Trophoblast cell (in vitro differentiated cells and primary cell): Measurements from ENCODE around the gene BOK.

Source experiments
- DNase-seq, 2 donors: peaks; one replicate each; pipeline ENCODE4 v3.0.0-alpha.2; 2016
- H2AFZ ChIP-seq: 2 replicates; pipeline ENCODE4 v1.6.1; 2013; ENCODE audit warnings: low read length, moderate library complexity, mild to moderate bottlenecking; ENCODE audit not compliant: insufficient read depth, poor library complexity
- H2AK5ac ChIP-seq: 2 replicates; pipeline ENCODE4 v1.6.1; 2013; ENCODE audit warnings: mild to moderate bottlenecking, low read length
- H2BK120ac ChIP-seq: 2 replicates; pipeline ENCODE4 v1.6.1; 2013; ENCODE audit warnings: low read length, mild to moderate bottlenecking, moderate library complexity; ENCODE audit not compliant: insufficient read depth, poor library complexity
- H2BK12ac ChIP-seq: 2 replicates; pipeline ENCODE4 v1.6.1; 2013; ENCODE audit warnings: mild to moderate bottlenecking, low read length, moderate library complexity
- H2BK5ac ChIP-seq: 2 replicates; pipeline ENCODE4 v1.6.1; 2013; ENCODE audit warnings: low read length, low read depth, moderate library complexity, mild to moderate bottlenecking; ENCODE audit not compliant: poor library complexity
- H3K14ac ChIP-seq: 2 replicates; pipeline ENCODE4 v1.6.1; 2013; ENCODE audit warnings: mild to moderate bottlenecking, low read length
- H3K18ac ChIP-seq: 2 replicates; pipeline ENCODE4 v1.6.1; 2013; ENCODE audit warnings: mild to moderate bottlenecking, low read length
- H3K23ac ChIP-seq: 2 replicates; pipeline ENCODE4 v1.6.1; 2013; ENCODE audit warnings: low read length
- H3K27ac ChIP-seq: 2 replicates; pipeline ENCODE4 v1.5.1; 2013; ENCODE audit warnings: low read depth, mild to moderate bottlenecking, inconsistent platforms, low read length, moderate library complexity
- H3K27me3 ChIP-seq: 2 replicates; pipeline ENCODE4 v1.6.1; 2013; ENCODE audit warnings: inconsistent platforms, mild to moderate bottlenecking, low read length, moderate library complexity; ENCODE audit not compliant: insufficient read depth
- H3K36me3 ChIP-seq, 2 experiments: 1 replicate in 1 of 2; 2 replicates in 1 of 2; pipeline ENCODE4 v1.6.1; 2013; ENCODE audit warnings: low read length in 2 of 2, mild to moderate bottlenecking in 2 of 2, moderate library complexity in 1 of 2; ENCODE audit not compliant: insufficient read depth in 2 of 2, control insufficient read depth in 1 of 2
- H3K4ac ChIP-seq: 2 replicates; pipeline ENCODE4 v1.6.1; 2013; ENCODE audit warnings: low read depth, mild to moderate bottlenecking, low read length, moderate library complexity
- H3K4me1 ChIP-seq, 2 experiments: 1 replicate in 1 of 2; 2 replicates in 1 of 2; pipeline ENCODE4 v1.6.1; 2013; ENCODE audit warnings: low read length in 2 of 2, mild to moderate bottlenecking in 2 of 2, moderate library complexity in 1 of 2; ENCODE audit not compliant: insufficient read depth in 2 of 2, control insufficient read depth in 1 of 2
- H3K4me2 ChIP-seq: 2 replicates; pipeline ENCODE4 v1.6.1; 2013; ENCODE audit warnings: inconsistent platforms, mild to moderate bottlenecking, low read length, moderate library complexity
- H3K4me3 ChIP-seq: 2 replicates; pipeline ENCODE4 v1.5.1; 2013; ENCODE audit warnings: mild to moderate bottlenecking, low read depth, low read length, inconsistent platforms
- H3K79me1 ChIP-seq: one replicate; pipeline ENCODE4 v1.6.1; 2013; ENCODE audit warnings: low read length
- H3K79me2 ChIP-seq: 2 replicates; pipeline ENCODE4 v1.6.1; 2013; ENCODE audit warnings: low read length, mild to moderate bottlenecking; ENCODE audit not compliant: control insufficient read depth, insufficient read depth, poor library complexity
- H3K9ac ChIP-seq: 2 replicates; pipeline ENCODE4 v1.6.1; 2013; ENCODE audit warnings: mild to moderate bottlenecking, low read length
- H3K9me3 ChIP-seq: 2 replicates; pipeline ENCODE4 v1.6.1; 2013; ENCODE audit warnings: low read depth, mild to moderate bottlenecking, control low read depth, inconsistent platforms, low read length; ENCODE audit not compliant: insufficient read depth
- H4K12ac ChIP-seq: 2 replicates; pipeline ENCODE4 v1.6.1; 2013; ENCODE audit warnings: low read depth, mild to moderate bottlenecking, low read length, moderate library complexity
- H4K8ac ChIP-seq: 2 replicates; pipeline ENCODE4 v1.6.1; 2013; ENCODE audit warnings: low read depth, mild to moderate bottlenecking, low read length, moderate library complexity
- H4K91ac ChIP-seq: one replicate; pipeline ENCODE4 v1.6.1; 2013; ENCODE audit warnings: low read depth, mild to moderate bottlenecking, low read length, moderate library complexity
- WGBS: extraction: QIAGEN DNeasy Blood & Tissue Kit; methylation state at CpG from one replicate; pipeline ENCODE4 v1.1.7; 2013; ENCODE audit warnings: missing lambda C conversion rate; ENCODE audit not compliant: insufficient read length, insufficient coverage; ENCODE audit errors: extremely low coverage; 5-methylcytosine and 5-hydroxymethylcytosine counted together

BOK gene

DNA sequence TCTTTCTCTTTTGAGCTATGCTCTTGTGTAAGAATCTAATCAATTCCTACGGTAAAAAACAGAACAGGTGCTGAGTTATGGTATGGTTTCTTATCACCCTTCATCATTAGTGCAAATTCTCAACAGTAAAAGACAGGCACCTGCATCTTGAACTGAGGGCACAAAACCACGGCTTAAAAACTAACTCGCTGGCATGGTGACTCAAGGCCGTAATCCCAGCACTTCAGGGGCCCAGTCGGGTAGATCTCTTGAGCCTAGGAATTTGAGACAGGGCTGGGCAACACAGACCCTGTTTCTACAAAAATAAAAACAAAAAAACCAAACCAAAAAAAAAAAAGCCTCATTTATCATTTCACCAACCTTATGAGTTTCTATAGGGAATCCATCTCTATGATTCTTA, 45.1 kb downstream of the BOK start:
- no peak overlapping the region for H3K4ac ChIP-seq
- no peak overlapping the region for H2AK5ac ChIP-seq
- no peaks in the 10 kb centered on the region for H3K27me3 ChIP-seq
- no peak overlapping the region for H3K9ac ChIP-seq
- H3K14ac ChIP-seq, result no peak overlapping the region
- H2BK5ac ChIP-seq, result no peak overlapping the region
- H3K4me2 ChIP-seq, result no peak overlapping the region
- H3K36me3 ChIP-seq, result peaks cover 33 to 40% of the 10 kb centered on the region in 2 experiments
- H4K12ac ChIP-seq, result no peak overlapping the region
- no peak overlapping the region for H2BK120ac ChIP-seq
- H3K4me3 ChIP-seq, result no peak overlapping the region
- no peak overlapping the region for H2BK12ac ChIP-seq
- no CpG with 5 or more reads among the region's 5 CpGs for WGBS
- no peak for DNase-seq
- no peaks in the 10 kb centered on the region for H3K9me3 ChIP-seq
- no peak overlapping the region for H3K27ac ChIP-seq
- H2AFZ ChIP-seq, result no peak overlapping the region
- no peaks in the 10 kb centered on the region for H3K79me1 ChIP-seq
- no peak overlapping the region for H3K23ac ChIP-seq
- no peaks in the 10 kb centered on the region for H3K79me2 ChIP-seq
- H3K4me1 ChIP-seq, result no peaks in the 10 kb centered on the region
- no peak overlapping the region for H4K91ac ChIP-seq
- no peak overlapping the region for H3K18ac ChIP-seq
- H4K8ac ChIP-seq, result no peak overlapping the region

DNA sequence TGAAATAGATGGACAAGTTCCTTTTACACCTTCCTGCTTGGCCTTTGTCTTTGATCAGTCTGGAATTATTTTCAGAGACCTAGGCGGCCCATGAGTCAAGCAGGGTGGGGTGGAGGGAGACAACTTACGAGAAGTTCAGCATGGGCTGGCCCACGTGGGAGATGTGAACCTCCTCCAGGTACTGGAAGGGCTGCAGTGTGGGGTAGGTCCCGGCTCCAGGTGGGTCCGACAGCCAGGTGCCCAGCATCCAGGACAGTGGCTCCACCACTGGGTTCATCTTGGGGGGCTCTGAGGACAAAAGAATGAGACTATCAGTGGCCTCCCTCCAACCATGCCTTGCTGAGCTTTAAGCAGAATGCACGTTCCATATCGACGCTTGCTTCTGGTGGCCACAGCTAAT, 47.6 kb downstream of the BOK start:
- Histone ChIP-seq H3K79me2 (peaks cover 8% of the 10 kb centered on the region), H3K9ac (no peak overlapping the region), H2BK12ac (no peak overlapping the region), H3K18ac (no peak overlapping the region), H3K4me1 (peaks cover 3 to 6% of the 10 kb centered on the region in 2 experiments), H4K91ac (no peak overlapping the region), H3K79me1 (peaks cover 7% of the 10 kb centered on the region), H3K23ac (no peak overlapping the region), H3K27me3 (no peaks in the 10 kb centered on the region), H3K4me2 (no peak overlapping the region), H3K4ac (no peak overlapping the region), H2AK5ac (no peak overlapping the region), H2BK5ac (no peak overlapping the region), H3K14ac (no peak overlapping the region), H2BK120ac (no peak overlapping the region), H3K36me3 (peaks cover 33 to 41% of the 10 kb centered on the region in 2 experiments), H2AFZ (no peak overlapping the region), H3K4me3 (no peak overlapping the region), H4K12ac (no peak overlapping the region), H4K8ac (no peak overlapping the region), H3K27ac (no peak overlapping the region), H3K9me3 (no peaks in the 10 kb centered on the region)
- no CpG with 5 or more reads among the region's 8 CpGs for WGBS
- no peak for DNase-seq

DNA sequence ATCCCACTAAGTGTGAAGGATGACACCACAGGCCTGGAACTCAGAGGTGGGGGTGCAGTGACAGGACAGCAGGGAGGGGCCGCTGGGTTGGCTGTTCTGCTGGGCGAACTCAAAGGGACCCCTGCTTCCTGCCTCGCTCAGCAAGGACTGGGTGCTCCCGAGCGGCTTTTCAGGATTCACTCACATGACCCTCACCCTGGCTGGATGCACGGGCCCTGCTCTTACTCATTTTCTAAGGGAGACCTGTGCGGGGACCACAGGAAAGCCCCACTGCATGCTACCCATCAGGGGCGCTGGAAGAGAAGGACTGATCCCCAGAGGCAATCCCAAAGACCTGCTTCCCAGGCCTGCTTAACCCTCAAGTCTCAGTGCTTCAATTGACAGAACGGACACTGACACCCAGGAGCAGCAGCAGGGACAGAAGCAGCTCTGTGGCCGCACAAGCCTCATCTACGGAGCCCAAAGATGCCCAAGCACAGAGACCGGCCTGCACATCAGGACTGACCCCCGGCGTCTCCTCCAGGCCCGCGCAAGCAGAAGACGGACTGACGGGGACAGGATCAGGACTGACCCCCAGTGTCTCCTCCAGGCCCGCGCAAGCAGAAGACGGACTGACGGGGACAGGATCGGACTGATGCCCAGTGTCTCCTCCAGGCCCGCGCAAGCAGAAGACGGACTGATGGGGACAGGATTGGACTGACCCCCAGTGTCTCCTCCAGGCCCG, 48.8 kb downstream of the BOK start:
- H4K12ac ChIP-seq, result no peak overlapping the region

DNA sequence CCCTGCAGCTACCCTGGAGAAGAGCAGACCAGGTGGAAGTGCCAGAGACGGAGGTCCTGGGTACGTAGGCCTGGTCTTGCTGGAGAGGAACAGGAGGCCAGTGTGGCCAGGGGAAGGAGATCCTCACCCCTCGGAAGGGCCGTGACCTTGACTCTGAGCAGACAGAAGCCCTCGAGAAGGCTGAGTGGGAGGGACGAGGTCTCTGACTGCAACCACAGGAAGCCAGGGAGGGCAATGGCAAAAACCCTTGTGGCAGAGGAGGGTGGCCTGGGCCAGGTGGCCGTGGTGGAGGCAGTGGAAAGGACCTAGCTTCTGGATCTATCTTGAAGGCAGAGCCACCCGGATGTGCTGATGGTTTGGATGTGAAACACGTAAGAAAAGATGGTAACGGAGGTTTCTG, 50.3 kb downstream of the BOK start:
- Histone ChIP-seq H3K36me3 (peaks cover 19 to 27% of the 10 kb centered on the region in 2 experiments), H2BK12ac (no peak overlapping the region), H3K27ac (no peak overlapping the region), H3K9ac (no peak overlapping the region), H3K79me2 (peaks cover 8% of the 10 kb centered on the region), H3K79me1 (peaks cover 7% of the 10 kb centered on the region), H3K23ac (no peak overlapping the region), H4K91ac (no peak overlapping the region), H3K4me1 (peaks cover 3 to 6% of the 10 kb centered on the region in 2 experiments), H2BK120ac (no peak overlapping the region), H2BK5ac (no peak overlapping the region), H3K18ac (no peak overlapping the region), H3K27me3 (no peaks in the 10 kb centered on the region), H3K4me2 (no peak overlapping the region), H2AFZ (no peak overlapping the region), H4K8ac (no peak overlapping the region), H3K4me3 (peak overlapping the region; percentile 10), H3K9me3 (no peaks in the 10 kb centered on the region), H3K14ac (no peak overlapping the region), H2AK5ac (no peak overlapping the region), H4K12ac (no peak overlapping the region), H3K4ac (no peak overlapping the region)
- WGBS, result no CpG with 5 or more reads among the region's 10 CpGs
- no peak for DNase-seq

More for the DNA sequence above, 48.8 kb downstream of the BOK start:
- WGBS, result no CpG with 5 or more reads among the region's 27 CpGs
- no peak overlapping the region for H2BK12ac ChIP-seq
- no peak overlapping the region for H4K8ac ChIP-seq
- peaks cover 26 to 34% of the 10 kb centered on the region in 2 experiments for H3K36me3 ChIP-seq
- H3K79me1 ChIP-seq, result peaks cover 7% of the 10 kb centered on the region
- no peak overlapping the region for H3K23ac ChIP-seq
- no peaks in the 10 kb centered on the region for H3K27me3 ChIP-seq
- H3K4ac ChIP-seq, result no peak overlapping the region
- no peak overlapping the region for H2BK5ac ChIP-seq
- no peak overlapping the region for H3K27ac ChIP-seq
- no peak overlapping the region for H3K4me3 ChIP-seq
- peaks cover 3 to 6% of the 10 kb centered on the region in 2 experiments for H3K4me1 ChIP-seq
- no peak overlapping the region for H2AK5ac ChIP-seq
- no peaks in the 10 kb centered on the region for H3K9me3 ChIP-seq
- no peak overlapping the region for H3K18ac ChIP-seq
- no peak for DNase-seq
- no peak overlapping the region for H3K9ac ChIP-seq
- H3K14ac ChIP-seq, result no peak overlapping the region
- H3K79me2 ChIP-seq, result peaks cover 8% of the 10 kb centered on the region
- H2AFZ ChIP-seq, result no peak overlapping the region
- H3K4me2 ChIP-seq, result no peak overlapping the region
- H2BK120ac ChIP-seq, result no peak overlapping the region
- H4K91ac ChIP-seq, result no peak overlapping the region
